Measurements from ENCODE around the gene TBL3. TPM values are rescaled to one million over a fixed set of nuclear protein-coding genes. Genes with fewer than 3 reads are reported as not detected.

The TBL3 gene
- total and polyA plus RNA-seq, 3 donors from 2014 or later, result 77.1 to 109 (median 83.4) TPM

GRCh38 chr16:1979271-1980029, 7.6 kb downstream of the TBL3 start:
- 43% methylated on average over 57 of the region's 70 CpGs; no CpG with 5 or more reads in 1 of the 2 donors for WGBS, 2 donors
- no peaks in the 10 kb centered on the region for H3K27me3 ChIP-seq
- DNase-seq, result peak; percentile 73
- no peaks in the 10 kb centered on the region for H3K9me3 ChIP-seq
- H3K4me3 ChIP-seq, result peak overlapping the region; percentile 4 to 49
- no peaks in the 10 kb centered on the region for H3K36me3 ChIP-seq (ENCODE audit: low read depth, missing control alignments)
- TF ChIP-seq CTCF (IDR thresholded peaks at IDR 0.05), result no peak
- no peak for TF ChIP-seq POLR2A (IDR thresholded peaks at IDR 0.05)
- no peak overlapping the region for H3K27ac ChIP-seq
- H3K4me1 ChIP-seq, result peaks cover 5% of the 10 kb centered on the region
- intact Hi-C loops (cut with DNase I; ENCODE audit: low total_unique reads), result no loop called here

DNA sequence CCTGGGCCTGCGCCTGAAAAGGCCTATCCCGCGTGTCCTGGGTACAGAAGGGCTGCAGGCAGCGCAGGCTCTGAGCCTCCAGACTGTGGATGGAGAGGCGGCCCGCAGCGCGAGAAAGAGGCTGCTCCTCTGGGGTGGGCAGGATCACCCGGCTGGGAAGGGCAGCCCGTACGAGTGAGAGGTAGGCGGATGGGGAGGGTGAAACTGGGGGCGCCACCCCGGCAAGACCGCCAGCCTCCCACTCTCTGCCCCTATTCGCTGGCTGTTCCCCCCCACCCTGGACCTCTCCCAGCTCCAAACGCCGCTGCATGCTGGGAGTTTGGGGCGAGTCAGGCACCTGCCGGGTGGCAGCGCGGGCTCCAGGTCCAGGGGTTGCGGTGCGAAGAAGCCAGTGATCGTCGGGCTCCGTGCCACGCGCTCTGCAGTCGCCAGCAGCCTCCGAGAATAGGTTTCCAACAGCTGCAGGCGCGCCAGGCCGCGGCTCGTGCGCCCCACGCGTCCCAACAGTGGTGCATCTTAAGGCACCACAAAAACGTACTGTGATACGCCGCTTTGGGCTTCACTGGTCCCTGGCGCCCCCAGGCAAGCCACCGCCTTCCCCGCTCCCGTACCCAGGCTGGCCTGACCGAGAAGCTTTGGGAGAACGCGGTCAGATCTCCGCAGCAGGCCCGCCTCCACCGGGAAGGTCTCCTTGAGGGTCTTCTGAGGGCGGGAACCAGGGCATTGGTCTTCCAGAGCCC, 8.3 kb downstream of the TBL3 start:
- Histone ChIP-seq H3K4me3 (peak overlapping the region in 1 of 2 donors; percentile 49), H3K36me3 (ENCODE audit: low read depth, missing control alignments) (no peaks in the 10 kb centered on the region), H3K9me3 (no peaks in the 10 kb centered on the region), H3K27me3 (no peaks in the 10 kb centered on the region), H3K27ac (no peak overlapping the region), H3K4me1 (peaks cover 12% of the 10 kb centered on the region)
- DNase-seq, result no peak
- TF ChIP-seq CTCF (IDR thresholded peaks at IDR 0.05) (no peak), POLR2A (IDR thresholded peaks at IDR 0.05) (no peak)
- WGBS, 2 donors, result 42 to 51% methylated on average over 11 to 53 of the region's 53 CpGs
- intact Hi-C loops (cut with DNase I; ENCODE audit: low total_unique reads), result no loop called here

DNA sequence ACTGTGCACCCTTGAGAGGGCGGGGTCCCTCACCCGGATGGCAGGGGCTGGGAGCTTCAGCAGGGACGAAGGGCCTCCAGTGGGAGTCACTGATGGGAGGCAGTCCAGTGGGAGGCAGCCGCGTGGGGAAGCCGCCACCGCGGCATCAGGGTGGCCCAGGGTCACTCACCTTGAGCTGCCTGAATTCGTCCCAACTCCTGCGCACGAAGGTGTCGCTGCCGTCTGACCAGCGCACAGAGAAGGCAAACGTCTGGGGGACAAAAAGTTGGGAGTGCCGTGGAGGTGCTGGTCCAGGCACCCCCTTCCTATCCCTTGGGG, 8.9 kb downstream of the TBL3 start:
- H3K9me3 ChIP-seq, result no peaks in the 10 kb centered on the region
- no peaks in the 10 kb centered on the region for H3K27me3 ChIP-seq
- intact Hi-C loops (cut with DNase I; ENCODE audit: low total_unique reads), result no loop called here
- WGBS, 2 donors, result 33 to 38% methylated on average over 10 to 16 of the region's 16 CpGs
- H3K36me3 ChIP-seq (ENCODE audit: low read depth, missing control alignments), result no peaks in the 10 kb centered on the region
- H3K4me1 ChIP-seq, result peaks cover 15% of the 10 kb centered on the region
- DNase-seq, result no peak
- H3K27ac ChIP-seq, result no peak overlapping the region
- TF ChIP-seq CTCF (IDR thresholded peaks at IDR 0.05) (no peak), POLR2A (IDR thresholded peaks at IDR 0.05) (no peak)
- H3K4me3 ChIP-seq, result no peak overlapping the region

- intact Hi-C loops (cut with DNase I; ENCODE audit: low total_unique reads), result no loop called here
- WGBS, 2 donors, result 60 to 62% methylated on average over 6 of the region's 6 CpGs
- no peak for DNase-seq
- TF ChIP-seq CTCF (IDR thresholded peaks at IDR 0.05) (no peak), POLR2A (IDR thresholded peaks at IDR 0.05) (no peak)
- peaks cover 15% of the 10 kb centered on the region for H3K4me1 ChIP-seq
- H3K36me3 ChIP-seq (ENCODE audit: low read depth, missing control alignments), result no peaks in the 10 kb centered on the region
- H3K27me3 ChIP-seq, result no peaks in the 10 kb centered on the region
- no peak within 1 kb of the TSS for H3K27ac ChIP-seq
- H3K9me3 ChIP-seq, result no peaks in the 10 kb centered on the region
- peak within 1 kb of the TSS in 1 of 2 donors; percentile 49 for H3K4me3 ChIP-seq
These were observed 9.6 kb downstream of the TBL3 start, which contains the start of gene NOXO1 for GRCh38 chr16:1981398-1981836. Gene NOXO1 (minus strand): TSS chr16:1981469. CDS start chr16:1981179, 290 bp downstream.
